ENCODE data around the gene CCRL2. TPM values are rescaled to one million over a fixed set of nuclear protein-coding genes. Genes with fewer than 3 reads are reported as not detected.

CCRL2 gene, protein sequence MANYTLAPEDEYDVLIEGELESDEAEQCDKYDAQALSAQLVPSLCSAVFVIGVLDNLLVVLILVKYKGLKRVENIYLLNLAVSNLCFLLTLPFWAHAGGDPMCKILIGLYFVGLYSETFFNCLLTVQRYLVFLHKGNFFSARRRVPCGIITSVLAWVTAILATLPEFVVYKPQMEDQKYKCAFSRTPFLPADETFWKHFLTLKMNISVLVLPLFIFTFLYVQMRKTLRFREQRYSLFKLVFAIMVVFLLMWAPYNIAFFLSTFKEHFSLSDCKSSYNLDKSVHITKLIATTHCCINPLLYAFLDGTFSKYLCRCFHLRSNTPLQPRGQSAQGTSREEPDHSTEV
- polyA plus RNA-seq (2013, experiment 1 of 2), result not detected
- not detected for polyA plus RNA-seq (2013, experiment 2 of 2)

GRCh38 chr3:46406788-46407611 is at the start of gene CCRL2, which contains the start of gene CCR5AS:
Gene CCRL2 (plus strand): TSS chr3:46407259. CDS start chr3:46408080, 821 bp downstream.
Gene CCR5AS (minus strand): TSS chr3:46407066.
- H2BK15ac ChIP-seq (ENCODE audit: low read length), result no peak within 1 kb of the TSS
- no peak within 1 kb of the TSS for H3K9ac ChIP-seq (ENCODE audit: low read depth, low read length, poor library complexity)
- H2BK12ac ChIP-seq (ENCODE audit: low read length), result no peak within 1 kb of the TSS
- H3K4me1 ChIP-seq (ENCODE audit: control insufficient read depth in 2 of 2, insufficient read depth in 1 of 2, low read depth in 1 of 2, low read length in 2 of 2), result peaks cover 0 to 3% of the 10 kb centered on the region in 2 donors
- no peak within 1 kb of the TSS for H2AFZ ChIP-seq (ENCODE audit: low read length)
- H2BK120ac ChIP-seq (ENCODE audit: low read depth, low read length), result no peak within 1 kb of the TSS
- H3K4ac ChIP-seq (ENCODE audit: low read length), result no peak within 1 kb of the TSS
- H3K9me3 ChIP-seq (replicated peaks in 1 of 2; ENCODE audit: control insufficient read depth in 2 of 2, insufficient read depth in 1 of 2, low read depth in 1 of 2, low read length in 2 of 2), result no peaks in the 10 kb centered on the region
- H4K91ac ChIP-seq (ENCODE audit: low read depth, low read length, poor library complexity), result no peak within 1 kb of the TSS
- H3K79me1 ChIP-seq (ENCODE audit: low read depth, low read length), result no peaks in the 10 kb centered on the region
- H3K27me3 ChIP-seq (ENCODE audit: control insufficient read depth in 3 of 3, insufficient read depth in 3 of 3, low read depth in 1 of 3, low read length in 3 of 3), result peaks cover 0 to 6% (median 0%) of the 10 kb centered on the region in 3 experiments
- no peak within 1 kb of the TSS for H2BK5ac ChIP-seq (ENCODE audit: low read length)
- no peak within 1 kb of the TSS for H4K8ac ChIP-seq (ENCODE audit: low read depth, low read length)
- peak within 1 kb of the TSS; percentile 62 for H3K23ac ChIP-seq (ENCODE audit: low read depth, low read length, poor library complexity)
- DNase-seq (ENCODE audit: low spot score), result no peak
- WGBS, 2 donors (ENCODE audit: extremely low coverage in 2 of 2, insufficient read length in 2 of 2, insufficient replicate concordance in 1 of 2), result no CpG with 5 or more reads among the region's 20 CpGs
- no peak within 1 kb of the TSS for H2AK5ac ChIP-seq (ENCODE audit: low read depth, low read length)
- no peak within 1 kb of the TSS for H3K4me2 ChIP-seq (ENCODE audit: insufficient read depth, low read length, poor library complexity, severe bottlenecking)
- no peak within 1 kb of the TSS for H3K14ac ChIP-seq (ENCODE audit: low read length)
- H3K4me3 ChIP-seq (ENCODE audit: low read length in 2 of 2), result no peak within 1 kb of the TSS
- H3K18ac ChIP-seq (ENCODE audit: low read length), result no peak within 1 kb of the TSS
- H3K27ac ChIP-seq (replicated peaks; ENCODE audit: low read length), result no peak within 1 kb of the TSS
- no peaks in the 10 kb centered on the region for H3K36me3 ChIP-seq (replicated peaks in 1 of 2; ENCODE audit: control insufficient read depth in 2 of 2, insufficient read depth in 2 of 2, low read length in 2 of 2)

GRCh38 chr3:46358466-46358865 is 48.6 kb upstream of the CCRL2 start:
- Histone ChIP-seq H3K27ac (replicated peaks; ENCODE audit: low read length) (no peak overlapping the region), H3K4me3 (ENCODE audit: low read length in 2 of 2) (no peak overlapping the region), H3K4me2 (ENCODE audit: insufficient read depth, low read length, poor library complexity, severe bottlenecking) (no peak overlapping the region), H3K23ac (ENCODE audit: low read depth, low read length, poor library complexity) (no peak overlapping the region), H4K8ac (ENCODE audit: low read depth, low read length) (no peak overlapping the region), H4K91ac (ENCODE audit: low read depth, low read length, poor library complexity) (no peak overlapping the region), H3K79me1 (ENCODE audit: low read depth, low read length) (no peaks in the 10 kb centered on the region), H3K9me3 (replicated peaks in 1 of 2; ENCODE audit: control insufficient read depth in 2 of 2, insufficient read depth in 1 of 2, low read depth in 1 of 2, low read length in 2 of 2) (peaks cover 0 to 3% of the 10 kb centered on the region in 2 donors), H3K4ac (ENCODE audit: low read length) (no peak overlapping the region), H2BK5ac (ENCODE audit: low read length) (no peak overlapping the region), H3K4me1 (ENCODE audit: control insufficient read depth in 2 of 2, insufficient read depth in 1 of 2, low read depth in 1 of 2, low read length in 2 of 2) (peaks cover 0 to 8% of the 10 kb centered on the region in 2 donors), H3K18ac (ENCODE audit: low read length) (no peak overlapping the region), H2BK12ac (ENCODE audit: low read length) (no peak overlapping the region), H2BK15ac (ENCODE audit: low read length) (no peak overlapping the region), H2AFZ (ENCODE audit: low read length) (no peak overlapping the region), H3K9ac (ENCODE audit: low read depth, low read length, poor library complexity) (no peak overlapping the region), H2AK5ac (ENCODE audit: low read depth, low read length) (no peak overlapping the region), H3K14ac (ENCODE audit: low read length) (no peak overlapping the region), H3K36me3 (replicated peaks in 1 of 2; ENCODE audit: control insufficient read depth in 2 of 2, insufficient read depth in 2 of 2, low read length in 2 of 2) (no peaks in the 10 kb centered on the region), H3K27me3 (ENCODE audit: control insufficient read depth in 3 of 3, insufficient read depth in 3 of 3, low read depth in 1 of 3, low read length in 3 of 3) (peaks cover 0 to 13% (median 0%) of the 10 kb centered on the region in 3 experiments), H2BK120ac (ENCODE audit: low read depth, low read length) (no peak overlapping the region)
- no peak for DNase-seq (ENCODE audit: low spot score)
- WGBS, 2 donors (ENCODE audit: extremely low coverage in 2 of 2, insufficient read length in 2 of 2, insufficient replicate concordance in 1 of 2), result no CpG with 5 or more reads among the region's 6 CpGs

DNA sequence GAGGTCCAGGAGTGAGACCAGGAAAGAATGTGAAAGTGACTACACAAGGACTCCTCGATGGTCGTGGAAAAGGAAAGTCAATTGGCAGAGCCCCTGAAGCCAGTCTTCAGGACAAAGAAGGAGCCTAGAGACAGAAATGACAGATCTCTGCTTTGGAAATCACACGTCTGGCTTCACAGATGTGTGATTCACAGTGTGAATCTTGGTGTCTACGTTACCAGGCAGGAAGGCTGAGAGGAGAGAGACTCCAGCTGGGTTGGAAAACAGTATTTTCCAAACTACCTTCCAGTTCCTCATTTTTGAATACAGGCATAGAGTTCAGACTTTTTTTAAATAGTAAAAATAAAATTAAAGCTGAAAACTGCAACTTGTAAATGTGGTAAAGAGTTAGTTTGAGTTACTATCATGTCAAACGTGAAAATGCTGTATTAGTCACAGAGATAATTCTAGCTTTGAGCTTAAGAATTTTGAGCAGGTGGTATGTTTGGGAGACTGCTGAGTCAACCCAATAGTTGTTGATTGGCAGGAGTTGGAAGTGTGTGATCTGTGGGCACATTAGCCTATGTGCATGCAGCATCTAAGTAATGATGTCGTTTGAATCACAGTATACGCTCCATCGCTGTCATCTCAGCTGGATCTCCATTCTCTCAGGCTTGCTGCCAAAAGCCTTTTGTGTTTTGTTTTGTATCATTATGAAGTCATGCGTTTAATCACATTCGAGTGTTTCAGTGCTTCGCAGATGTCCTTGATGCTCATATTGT is 47.1 kb upstream of the CCRL2 start:
- Histone ChIP-seq H2AFZ (ENCODE audit: low read length) (no peak overlapping the region), H3K27ac (replicated peaks; ENCODE audit: low read length) (no peak overlapping the region)
- DNase-seq (ENCODE audit: low spot score), result peak; percentile 30

More for the DNA sequence above, 47.1 kb upstream of the CCRL2 start:
- no peak overlapping the region for H4K91ac ChIP-seq (ENCODE audit: low read depth, low read length, poor library complexity)
- no peak overlapping the region for H3K4ac ChIP-seq (ENCODE audit: low read length)
- no peak overlapping the region for H2BK120ac ChIP-seq (ENCODE audit: low read depth, low read length)
- no peak overlapping the region for H2BK12ac ChIP-seq (ENCODE audit: low read length)
- H3K18ac ChIP-seq (ENCODE audit: low read length), result no peak overlapping the region
- H2AK5ac ChIP-seq (ENCODE audit: low read depth, low read length), result no peak overlapping the region
- no peak overlapping the region for H3K23ac ChIP-seq (ENCODE audit: low read depth, low read length, poor library complexity)
- H3K36me3 ChIP-seq (replicated peaks in 1 of 2; ENCODE audit: control insufficient read depth in 2 of 2, insufficient read depth in 2 of 2, low read length in 2 of 2), result no peaks in the 10 kb centered on the region
- H3K4me3 ChIP-seq (ENCODE audit: low read length in 2 of 2), result no peak overlapping the region
- H3K27me3 ChIP-seq (ENCODE audit: control insufficient read depth in 3 of 3, insufficient read depth in 3 of 3, low read depth in 1 of 3, low read length in 3 of 3), result peaks cover 0 to 13% (median 0%) of the 10 kb centered on the region in 3 experiments
- H3K4me1 ChIP-seq (ENCODE audit: control insufficient read depth in 2 of 2, insufficient read depth in 1 of 2, low read depth in 1 of 2, low read length in 2 of 2), result peaks cover 0 to 8% of the 10 kb centered on the region in 2 donors
- WGBS, 2 donors (ENCODE audit: extremely low coverage in 2 of 2, insufficient read length in 2 of 2, insufficient replicate concordance in 1 of 2), result no CpG with 5 or more reads among the region's 11 CpGs
- H3K14ac ChIP-seq (ENCODE audit: low read length), result no peak overlapping the region
- H4K8ac ChIP-seq (ENCODE audit: low read depth, low read length), result no peak overlapping the region
- no peak overlapping the region for H3K9ac ChIP-seq (ENCODE audit: low read depth, low read length, poor library complexity)
- H3K4me2 ChIP-seq (ENCODE audit: insufficient read depth, low read length, poor library complexity, severe bottlenecking), result no peak overlapping the region
- H2BK15ac ChIP-seq (ENCODE audit: low read length), result no peak overlapping the region
- no peaks in the 10 kb centered on the region for H3K79me1 ChIP-seq (ENCODE audit: low read depth, low read length)
- no peak overlapping the region for H2BK5ac ChIP-seq (ENCODE audit: low read length)
- H3K9me3 ChIP-seq (replicated peaks in 1 of 2; ENCODE audit: control insufficient read depth in 2 of 2, insufficient read depth in 1 of 2, low read depth in 1 of 2, low read length in 2 of 2), result peaks cover 0 to 3% of the 10 kb centered on the region in 2 donors
